Measurements from ENCODE around the gene BABAM1. TPM values are rescaled to one million over a fixed set of nuclear protein-coding genes. Genes with fewer than 3 reads are reported as not detected.

Gene BABAM1
- total RNA-seq, 4 donors from 2014 or later, result 60.0 to 72.0 (median 67.0) TPM

DNA sequence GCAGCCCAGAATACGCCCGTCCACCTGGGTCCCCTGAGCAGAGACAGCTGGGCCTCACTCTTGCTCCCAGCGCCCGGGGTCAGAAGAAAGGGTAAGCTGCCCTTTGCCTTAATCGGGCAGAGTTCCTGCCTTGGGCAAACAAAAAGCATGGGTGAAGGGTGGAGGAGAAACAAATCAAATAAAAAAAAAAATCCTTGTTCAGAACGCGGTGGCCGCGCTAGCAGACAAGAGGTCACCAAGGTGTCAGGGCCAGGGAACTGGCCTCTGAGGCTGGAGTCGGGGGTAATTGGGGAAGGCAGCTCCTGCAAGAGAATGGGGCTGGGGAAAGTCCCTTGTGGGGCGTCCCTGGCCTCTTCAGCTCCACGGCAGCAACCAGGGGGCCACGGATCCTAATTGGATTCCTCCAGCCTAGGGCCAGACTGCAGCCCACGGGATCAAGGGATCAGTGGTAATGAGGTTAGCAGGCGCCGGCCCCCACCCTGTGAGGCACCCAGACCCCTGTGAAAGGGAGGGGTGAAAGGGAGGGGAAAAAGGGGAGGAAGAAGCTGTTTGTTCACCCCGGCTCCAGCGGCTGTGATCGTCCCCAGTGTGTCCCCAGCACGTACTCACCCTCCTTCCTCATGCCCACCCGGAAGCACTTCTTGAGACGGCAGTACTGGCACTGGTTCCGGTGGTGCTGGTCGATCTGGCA is 27.0 kb upstream of the BABAM1 start:
- peaks cover 0 to 34% (median 0%) of the 10 kb centered on the region in 3 donors for H3K36me3 ChIP-seq
- WGBS, 2 donors, result 50% methylated on average over 24 of the region's 24 CpGs
- no peak for DNase-seq (ENCODE audit: low spot score in 2 of 2)
- H3K27me3 ChIP-seq, result no peaks in the 10 kb centered on the region
- H3K4me1 ChIP-seq, result peaks cover 0 to 53% (median 32%) of the 10 kb centered on the region in 4 donors
- TF ChIP-seq, protein P1, sequence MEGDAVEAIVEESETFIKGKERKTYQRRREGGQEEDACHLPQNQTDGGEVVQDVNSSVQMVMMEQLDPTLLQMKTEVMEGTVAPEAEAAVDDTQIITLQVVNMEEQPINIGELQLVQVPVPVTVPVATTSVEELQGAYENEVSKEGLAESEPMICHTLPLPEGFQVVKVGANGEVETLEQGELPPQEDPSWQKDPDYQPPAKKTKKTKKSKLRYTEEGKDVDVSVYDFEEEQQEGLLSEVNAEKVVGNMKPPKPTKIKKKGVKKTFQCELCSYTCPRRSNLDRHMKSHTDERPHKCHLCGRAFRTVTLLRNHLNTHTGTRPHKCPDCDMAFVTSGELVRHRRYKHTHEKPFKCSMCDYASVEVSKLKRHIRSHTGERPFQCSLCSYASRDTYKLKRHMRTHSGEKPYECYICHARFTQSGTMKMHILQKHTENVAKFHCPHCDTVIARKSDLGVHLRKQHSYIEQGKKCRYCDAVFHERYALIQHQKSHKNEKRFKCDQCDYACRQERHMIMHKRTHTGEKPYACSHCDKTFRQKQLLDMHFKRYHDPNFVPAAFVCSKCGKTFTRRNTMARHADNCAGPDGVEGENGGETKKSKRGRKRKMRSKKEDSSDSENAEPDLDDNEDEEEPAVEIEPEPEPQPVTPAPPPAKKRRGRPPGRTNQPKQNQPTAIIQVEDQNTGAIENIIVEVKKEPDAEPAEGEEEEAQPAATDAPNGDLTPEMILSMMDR (IDR thresholded peaks at IDR 0.05), result no peak
- no peak for TF ChIP-seq EP300 (IDR thresholded peaks at IDR 0.05)
- TF ChIP-seq POLR2A (IDR thresholded peaks at IDR 0.05), result no peak
- peak overlapping the region in 1 of 4 donors; percentile 42 for H3K27ac ChIP-seq
- no peaks in the 10 kb centered on the region for H3K9me3 ChIP-seq
- H3K4me3 ChIP-seq, result no peak overlapping the region

DNA sequence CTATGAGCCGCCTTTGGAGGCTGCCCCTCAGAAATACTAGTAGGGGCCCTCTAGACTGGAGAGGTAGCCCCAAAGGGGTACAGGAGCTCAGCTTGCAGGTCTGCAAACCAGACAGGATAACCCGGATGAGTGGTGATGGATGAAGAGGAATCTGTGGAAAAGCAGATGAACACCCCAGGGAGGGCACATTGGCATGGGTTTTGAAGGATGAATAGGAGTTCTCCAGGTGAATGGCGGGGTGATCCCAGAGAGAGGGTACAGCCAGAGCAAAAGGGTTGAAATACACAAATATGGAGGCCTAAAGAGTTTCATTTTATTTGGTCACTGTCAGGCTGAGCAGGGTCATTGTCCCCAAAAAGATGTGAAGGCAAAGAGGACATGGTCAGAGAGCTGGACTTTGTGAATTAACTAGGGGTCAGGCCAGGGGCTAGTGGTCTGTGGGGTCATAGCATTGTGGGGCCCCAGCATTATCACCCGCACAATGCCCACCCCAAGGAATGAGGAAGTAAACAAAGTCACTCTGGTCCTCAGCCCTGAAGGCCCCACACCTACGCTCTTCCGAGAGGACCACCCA is 26.3 kb upstream of the BABAM1 start:
- Histone ChIP-seq H3K27ac (peak overlapping the region in 1 of 4 donors; percentile 42), H3K4me1 (peaks cover 0 to 46% (median 30%) of the 10 kb centered on the region in 4 donors), H3K4me3 (no peak overlapping the region), H3K9me3 (no peaks in the 10 kb centered on the region), H3K36me3 (peaks cover 0 to 34% (median 0%) of the 10 kb centered on the region in 3 donors), H3K27me3 (no peaks in the 10 kb centered on the region)
- TF ChIP-seq EP300 (IDR thresholded peaks at IDR 0.05), result no peak
- no peak for TF ChIP-seq POLR2A (IDR thresholded peaks at IDR 0.05)
- TF ChIP-seq, protein P1 (IDR thresholded peaks at IDR 0.05), result no peak
- WGBS, 2 donors, result 91 to 96% methylated on average over 6 of the region's 6 CpGs
- no peak for DNase-seq (ENCODE audit: low spot score in 2 of 2)

DNA sequence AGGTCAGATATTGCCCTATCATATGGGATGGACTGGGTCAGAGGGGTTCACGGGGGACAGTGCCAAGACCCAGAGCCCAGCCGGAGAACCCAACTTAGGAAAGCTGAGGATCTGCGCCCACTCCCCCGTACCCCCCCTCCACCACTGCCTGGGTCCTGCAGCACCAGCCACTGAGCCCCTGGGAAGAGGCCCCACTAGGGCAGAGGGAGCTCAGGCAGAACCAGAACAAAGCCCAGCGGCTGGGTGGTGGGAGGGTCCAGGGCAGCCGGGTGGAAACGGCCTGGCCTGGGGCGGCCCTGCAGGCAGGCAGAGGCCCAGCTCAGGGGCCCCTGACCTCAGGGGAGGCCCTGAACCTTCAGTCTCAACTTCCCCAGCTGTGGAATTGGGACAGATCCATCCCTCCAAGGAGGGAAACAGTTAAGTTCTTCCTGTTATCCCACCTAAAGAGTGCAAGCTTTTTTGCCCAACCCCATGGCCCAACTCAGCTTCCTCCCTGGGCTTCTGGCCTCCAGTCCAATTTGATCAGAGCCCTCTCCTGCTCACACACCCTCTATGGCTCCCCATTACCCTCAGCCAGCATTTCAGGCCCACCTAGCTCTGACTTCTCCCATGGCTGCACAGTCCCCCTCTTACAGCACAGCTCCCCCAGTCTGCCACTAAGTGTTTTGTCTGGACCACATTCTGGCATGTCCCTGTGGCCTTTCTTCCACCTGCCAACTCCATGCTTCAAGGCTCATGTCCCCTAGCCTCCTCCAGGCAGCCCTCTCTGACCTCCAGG is 24.6 kb upstream of the BABAM1 start:
- Histone ChIP-seq H3K27me3 (no peaks in the 10 kb centered on the region), H3K27ac (peak overlapping the region in 3 of 4 donors; percentile 83 to 87 (median 84)), H3K4me1 (peaks cover 0 to 47% (median 33%) of the 10 kb centered on the region in 4 donors), H3K4me3 (no peak overlapping the region), H3K36me3 (peaks cover 0 to 31% (median 0%) of the 10 kb centered on the region in 3 donors), H3K9me3 (no peaks in the 10 kb centered on the region)
- TF ChIP-seq, protein P1 (IDR thresholded peaks at IDR 0.05), result no peak
- no peak for TF ChIP-seq EP300 (IDR thresholded peaks at IDR 0.05)
- TF ChIP-seq POLR2A (IDR thresholded peaks at IDR 0.05), result no peak
- 41 to 48% methylated on average over 6 to 7 of the region's 8 CpGs for WGBS, 2 donors
- DNase-seq (ENCODE audit: low spot score in 2 of 2), result no peak

DNA sequence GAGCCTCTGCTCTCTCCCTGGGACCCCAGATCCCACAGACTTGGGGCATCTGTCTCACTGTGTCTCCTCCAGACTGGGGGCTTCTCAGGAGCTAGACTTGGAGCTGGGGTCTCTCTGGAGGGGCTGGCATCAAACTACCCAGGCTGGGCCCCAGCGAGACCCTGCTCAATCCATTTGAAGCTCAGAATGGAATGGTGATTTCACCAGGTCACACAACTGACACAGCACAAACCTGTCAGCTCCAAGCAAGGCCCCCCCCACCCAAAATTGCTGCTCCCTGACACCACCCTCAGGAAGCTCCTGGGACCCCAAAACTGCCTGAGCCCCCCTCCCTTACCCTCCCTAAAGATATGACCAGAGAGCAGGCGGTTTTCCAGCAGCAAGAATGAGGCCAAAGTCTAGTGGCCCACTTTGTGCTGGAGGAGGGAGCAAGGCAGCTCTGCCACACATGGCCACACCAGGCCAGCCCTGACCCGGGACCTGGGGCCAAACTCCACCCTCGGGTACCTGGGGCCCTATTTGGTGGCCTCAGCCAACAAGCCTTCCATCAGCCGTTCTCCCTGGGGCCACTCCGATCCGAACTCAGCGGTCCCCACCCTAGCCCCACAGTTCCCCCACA is 23.9 kb upstream of the BABAM1 start:
- DNase-seq (ENCODE audit: low spot score in 2 of 2), result no peak
- peak overlapping the region; percentile 43 to 87 (median 84) for H3K27ac ChIP-seq
- no peaks in the 10 kb centered on the region for H3K9me3 ChIP-seq
- H3K4me3 ChIP-seq, result peak overlapping the region; percentile 66 to 86 (median 72)
- H3K4me1 ChIP-seq, result peaks cover 0 to 54% (median 37%) of the 10 kb centered on the region in 4 donors
- H3K27me3 ChIP-seq, result no peaks in the 10 kb centered on the region
- peaks cover 0 to 24% (median 0%) of the 10 kb centered on the region in 3 donors for H3K36me3 ChIP-seq
- 37 to 44% methylated on average over 7 to 8 of the region's 8 CpGs for WGBS, 2 donors
- TF ChIP-seq, protein P1 (IDR thresholded peaks at IDR 0.05), result no peak
- TF ChIP-seq EP300 (IDR thresholded peaks at IDR 0.05), result no peak
